RWPE2 (cell line): ENCODE results near the gene TDRD3.

Experiments used
- ATAC-seq: fragments of 200-7000 bp; cut with Tn5 transposase; 3 replicates; pipeline ENCODE4 v1.9.1; 2021; ENCODE audit warnings: low read depth
- DNase-seq: peaks from one replicate; pipeline ENCODE4 v3.0.0-alpha.2; 2020; ENCODE audit warnings: low spot score
- H3K27ac ChIP-seq: fragments of 450-650 bp; 2 replicates; pipeline ENCODE4 v1.5.1; 2017; ENCODE audit warnings: mild to moderate bottlenecking; ENCODE audit not compliant: poor library complexity, severe bottlenecking
- H3K27me3 ChIP-seq: fragments of 250-450 bp; sonication (Bioruptor Pico); 2 replicates; pipeline ENCODE4 v1.5.1; 2021; ENCODE audit warnings: mild to moderate bottlenecking, moderate library complexity; ENCODE audit not compliant: insufficient read depth, poor library complexity, severe bottlenecking
- H3K36me3 ChIP-seq: fragments of 250-450 bp; sonication (Bioruptor Pico); 2 replicates; pipeline ENCODE4 v1.5.1; 2020; ENCODE audit warnings: low read depth, mild to moderate bottlenecking, moderate library complexity
- H3K4me1 ChIP-seq: fragments of 250-450 bp; sonication (Bioruptor Pico); 2 replicates; pipeline ENCODE4 v1.5.1; 2021; ENCODE audit warnings: mild to moderate bottlenecking, moderate library complexity; ENCODE audit not compliant: insufficient read depth, poor library complexity, severe bottlenecking
- H3K4me3 ChIP-seq: fragments of 250-450 bp; sonication (Bioruptor Pico); 2 replicates; pipeline ENCODE4 v1.5.1; 2021; ENCODE audit warnings: mild to moderate bottlenecking, moderate library complexity; ENCODE audit not compliant: severe bottlenecking
- H3K9me3 ChIP-seq: fragments of 250-450 bp; sonication (Bioruptor Pico); 2 replicates; pipeline ENCODE4 v1.5.1; 2021; ENCODE audit warnings: mild to moderate bottlenecking, moderate library complexity; ENCODE audit not compliant: severe bottlenecking
- CTCF ChIP-seq: fragments of 450-650 bp; IDR thresholded peaks from one replicate; pipeline ENCODE4 v1.5.1; 2017; ENCODE audit warnings: mild to moderate bottlenecking, moderate library complexity; ENCODE audit not compliant: poor library complexity, severe bottlenecking

The TDRD3 gene

GRCh38 chr13:60538566-60538965, 141.5 kb downstream of the TDRD3 start:
- no peak for DNase-seq
- no peak for TF ChIP-seq CTCF
- H3K27ac ChIP-seq = no peak overlapping the region

GRCh38 chr13:60540276-60540675, 143.3 kb downstream of the TDRD3 start:
- no peak overlapping the region for H3K27ac ChIP-seq
- H3K4me3 ChIP-seq = no peak overlapping the region
- no peaks in the 10 kb centered on the region for H3K4me1 ChIP-seq
- no peaks in the 10 kb centered on the region for H3K9me3 ChIP-seq
- no peak for TF ChIP-seq CTCF
- DNase-seq (no peak), ATAC-seq (no peak)
- H3K36me3 ChIP-seq = no peaks in the 10 kb centered on the region
- no peaks in the 10 kb centered on the region for H3K27me3 ChIP-seq

More at GRCh38 chr13:60538566-60538965, 141.5 kb downstream of the TDRD3 start:
- Histone ChIP-seq H3K4me3 (no peak overlapping the region), H3K9me3 (no peaks in the 10 kb centered on the region), H3K27me3 (no peaks in the 10 kb centered on the region), H3K4me1 (no peaks in the 10 kb centered on the region), H3K36me3 (no peaks in the 10 kb centered on the region)
- ATAC-seq = no peak

- Histone ChIP-seq H3K4me1 (no peaks in the 10 kb centered on the region), H3K27me3 (no peaks in the 10 kb centered on the region), H3K9me3 (no peaks in the 10 kb centered on the region), H3K27ac (no peak overlapping the region), H3K4me3 (no peak overlapping the region), H3K36me3 (no peaks in the 10 kb centered on the region)
- TF ChIP-seq CTCF = no peak
- ATAC-seq (no peak), DNase-seq (no peak)
Measured at GRCh38 chr13:60562096-60562780, 165.2 kb downstream of the TDRD3 start.

- no peak for TF ChIP-seq CTCF
- Histone ChIP-seq H3K36me3 (0 out of 2 replicates have a peak, but pooled peaks cover 9% of the 10 kb centered on the region), H3K9me3 (no peaks in the 10 kb centered on the region), H3K4me3 (no peak overlapping the region), H3K27ac (no peak overlapping the region), H3K4me1 (peaks cover 7% of the 10 kb centered on the region), H3K27me3 (no peaks in the 10 kb centered on the region)
- no peak for DNase-seq
- ATAC-seq = no peak
Measured at GRCh38 chr13:60571571-60571970, 174.6 kb downstream of the TDRD3 start.
